Effector CD4-positive, alpha-beta T cell (primary cell): ENCODE measurements around the gene FBXW5.

Experiments
- DNase-seq: peaks from one replicate; pipeline ENCODE4 v3.0.0-alpha.2; 2020
- total RNA-seq: gene quantifications from one replicate; lab custom pipeline; 2026; lab: John Stamatoyannopoulos, UW

The FBXW5 gene, protein sequence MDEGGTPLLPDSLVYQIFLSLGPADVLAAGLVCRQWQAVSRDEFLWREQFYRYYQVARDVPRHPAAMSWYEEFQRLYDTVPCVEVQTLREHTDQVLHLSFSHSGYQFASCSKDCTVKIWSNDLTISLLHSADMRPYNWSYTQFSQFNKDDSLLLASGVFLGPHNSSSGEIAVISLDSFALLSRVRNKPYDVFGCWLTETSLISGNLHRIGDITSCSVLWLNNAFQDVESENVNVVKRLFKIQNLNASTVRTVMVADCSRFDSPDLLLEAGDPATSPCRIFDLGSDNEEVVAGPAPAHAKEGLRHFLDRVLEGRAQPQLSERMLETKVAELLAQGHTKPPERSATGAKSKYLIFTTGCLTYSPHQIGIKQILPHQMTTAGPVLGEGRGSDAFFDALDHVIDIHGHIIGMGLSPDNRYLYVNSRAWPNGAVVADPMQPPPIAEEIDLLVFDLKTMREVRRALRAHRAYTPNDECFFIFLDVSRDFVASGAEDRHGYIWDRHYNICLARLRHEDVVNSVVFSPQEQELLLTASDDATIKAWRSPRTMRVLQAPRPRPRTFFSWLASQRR
- total RNA-seq = 126 reads per million, percentile 86 among the genes with 10 or more reads in this experiment

DNA sequence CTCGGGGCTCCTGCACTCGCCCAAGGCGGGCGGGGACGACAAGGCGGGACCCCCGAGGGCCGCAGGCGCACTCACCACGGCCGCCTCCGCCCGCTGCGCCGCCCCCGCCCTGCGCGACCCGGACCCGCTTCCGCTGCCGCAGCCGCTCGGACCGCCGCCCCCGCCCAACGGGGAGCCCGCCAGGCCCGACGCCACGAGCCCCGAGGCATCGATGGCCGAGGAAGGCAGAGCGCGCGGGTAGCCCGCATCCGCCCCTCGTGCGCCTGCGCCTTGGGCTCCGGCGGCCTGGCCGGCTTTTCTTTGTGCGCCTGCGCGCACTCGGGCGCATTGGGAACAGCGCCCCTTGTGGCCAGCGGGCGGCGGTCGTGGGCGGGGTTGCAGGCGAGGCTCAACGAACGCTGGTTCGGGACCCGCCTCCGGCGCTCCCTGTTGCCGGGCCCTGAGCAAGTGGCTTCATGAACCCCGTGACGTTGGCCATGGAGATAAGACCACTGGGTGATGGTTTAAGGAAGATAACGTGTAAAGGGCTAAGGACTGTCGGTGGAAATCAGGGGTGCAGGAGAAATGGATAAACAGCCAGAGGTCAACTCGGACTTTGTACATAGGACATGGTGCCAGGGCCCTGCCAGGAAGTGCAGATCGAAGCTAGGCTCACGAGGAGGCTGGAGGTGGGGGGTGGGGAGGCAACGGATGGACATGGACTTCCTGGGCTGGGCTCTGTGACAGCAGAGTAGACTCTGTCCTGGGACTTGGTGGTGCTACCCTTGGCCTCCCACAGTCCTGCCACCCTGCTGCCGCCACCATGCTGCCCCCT lies at the start of gene FBXW5, which contains the start of gene C8G:
TSS of gene FBXW5 (minus strand) at position 220 of the 814 bp plus-strand sequence. CDS start 655 bp downstream, outside the sequence.
TSS of gene C8G (plus strand) at position 725 of the 814 bp plus-strand sequence. CDS start at position 803, 78 bp downstream.
- peak; percentile 90 for DNase-seq

DNA sequence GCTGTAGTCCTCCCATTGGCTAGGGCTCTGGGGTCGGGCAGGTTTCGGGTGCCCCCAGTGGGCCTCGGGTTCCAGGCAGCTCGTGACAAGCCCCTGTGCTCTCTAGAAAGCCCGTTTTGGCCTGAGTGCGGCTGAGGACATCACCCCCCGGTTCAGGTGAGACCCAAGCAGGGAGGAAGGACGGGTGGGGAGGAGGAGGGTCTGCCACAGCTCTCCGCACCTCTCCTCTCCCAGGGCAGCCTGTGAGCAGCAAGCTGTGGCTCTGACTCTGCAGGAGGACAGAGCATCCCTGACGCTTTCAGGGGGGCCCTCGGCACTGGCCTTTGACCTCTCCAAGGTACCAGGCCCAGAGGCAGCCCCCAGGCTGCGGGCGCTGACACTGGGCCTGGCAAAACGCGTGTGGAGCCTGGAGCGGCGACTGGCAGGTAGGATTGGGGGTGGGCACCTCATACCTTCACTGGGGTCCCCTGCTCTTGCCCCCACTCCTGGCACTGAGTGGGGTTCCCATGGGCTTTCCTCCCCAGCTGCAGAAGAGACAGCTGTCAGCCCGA lies 48.4 kb upstream of the FBXW5 start:
- no peak for DNase-seq

DNA sequence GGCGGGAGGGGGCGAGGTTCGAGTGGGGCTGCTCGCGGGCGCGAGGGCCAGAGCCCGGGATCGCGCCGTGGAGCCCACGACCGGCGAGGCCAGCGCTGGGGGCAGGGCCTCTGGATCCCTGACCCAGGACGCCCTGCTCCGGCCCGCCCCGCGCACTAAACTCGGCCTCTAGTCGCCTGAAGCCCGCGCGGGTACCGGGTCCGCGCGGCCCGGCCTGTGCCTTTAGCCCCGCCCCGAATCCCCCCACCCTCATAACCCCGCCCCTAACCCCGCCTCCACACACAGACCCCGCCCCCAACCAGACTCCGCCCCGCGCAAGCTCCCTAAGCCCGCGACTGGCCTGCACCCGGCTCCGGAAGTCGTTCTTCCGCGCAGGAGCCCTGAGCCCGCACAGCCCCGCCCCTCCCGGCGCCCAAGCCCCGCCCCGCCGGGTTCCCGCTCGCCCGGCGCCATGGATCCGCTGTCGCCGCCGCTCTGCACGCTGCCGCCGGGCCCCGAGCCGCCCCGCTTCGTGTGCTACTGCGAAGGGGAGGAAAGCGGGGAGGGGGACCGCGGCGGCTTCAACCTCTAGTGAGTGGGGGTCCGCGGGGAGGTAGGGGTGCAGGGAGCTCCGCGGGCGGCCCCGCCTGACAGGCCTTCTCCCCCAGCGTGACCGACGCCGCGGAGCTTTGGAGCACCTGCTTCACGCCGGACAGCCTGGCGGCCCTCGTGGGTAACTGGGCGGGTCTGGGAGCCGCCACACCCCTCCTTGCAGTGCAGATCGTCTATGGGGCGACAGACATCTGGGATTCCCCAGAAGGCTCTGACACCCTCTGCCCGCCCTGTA lies 47.7 kb upstream of the FBXW5 start, which contains the start of gene PAXX:
TSS of gene PAXX (plus strand) at position 430 of the 826 bp plus-strand sequence. CDS start at position 452, 22 bp downstream.
- peak; percentile 87 for DNase-seq

DNA sequence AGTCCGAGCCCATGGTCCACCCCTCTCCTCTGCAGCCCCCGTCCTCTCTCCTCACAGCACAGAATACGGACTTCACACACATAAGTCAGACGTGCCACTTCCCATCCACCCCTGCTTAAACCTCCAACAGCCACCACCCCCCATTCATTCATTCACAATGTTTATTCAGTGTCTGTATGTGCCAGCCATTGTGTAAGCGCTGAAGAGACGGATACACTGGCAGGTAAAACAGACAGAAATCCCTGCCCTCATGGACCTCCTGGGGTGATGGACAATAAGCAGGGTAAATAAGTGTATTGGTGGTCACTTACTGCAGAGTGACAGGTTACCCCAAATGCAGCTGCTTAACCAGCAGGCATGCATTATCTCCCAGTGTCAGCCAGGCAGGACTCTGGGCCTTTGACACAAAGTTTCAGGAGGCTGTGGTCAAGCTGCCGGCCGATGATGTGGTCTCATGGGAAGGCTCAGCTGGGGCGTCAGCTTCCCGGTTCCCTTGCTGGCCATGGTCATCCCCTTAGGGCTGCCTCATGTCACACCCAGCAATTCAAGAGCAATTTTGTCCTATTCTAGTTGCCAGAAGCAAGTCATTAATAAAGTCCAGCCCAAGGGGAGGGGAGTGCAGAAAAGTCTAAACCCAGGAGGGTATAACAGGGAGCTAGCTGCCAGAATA lies 45.8 kb upstream of the FBXW5 start:
- no peak for DNase-seq

DNA sequence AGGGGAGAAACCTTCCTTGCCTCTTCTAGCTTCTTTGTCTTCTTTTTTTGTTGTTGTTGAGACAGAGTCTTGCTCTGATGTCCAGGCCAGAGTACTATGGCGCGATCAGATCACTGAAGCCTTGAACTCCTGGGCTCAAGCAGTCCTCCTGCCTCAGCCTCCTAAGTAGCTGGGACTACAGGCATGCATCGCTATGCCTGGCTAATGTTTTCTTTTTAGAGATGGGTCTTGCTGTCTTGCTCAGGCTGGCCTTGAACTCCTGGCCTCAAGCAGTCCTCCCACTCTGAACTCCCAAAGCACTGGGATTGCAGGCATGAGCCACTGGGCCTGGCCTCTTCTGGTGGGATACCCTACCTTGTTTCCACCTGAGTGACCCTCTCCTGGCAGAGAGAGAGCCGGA lies 44.3 kb upstream of the FBXW5 start:
- DNase-seq = no peak

DNA sequence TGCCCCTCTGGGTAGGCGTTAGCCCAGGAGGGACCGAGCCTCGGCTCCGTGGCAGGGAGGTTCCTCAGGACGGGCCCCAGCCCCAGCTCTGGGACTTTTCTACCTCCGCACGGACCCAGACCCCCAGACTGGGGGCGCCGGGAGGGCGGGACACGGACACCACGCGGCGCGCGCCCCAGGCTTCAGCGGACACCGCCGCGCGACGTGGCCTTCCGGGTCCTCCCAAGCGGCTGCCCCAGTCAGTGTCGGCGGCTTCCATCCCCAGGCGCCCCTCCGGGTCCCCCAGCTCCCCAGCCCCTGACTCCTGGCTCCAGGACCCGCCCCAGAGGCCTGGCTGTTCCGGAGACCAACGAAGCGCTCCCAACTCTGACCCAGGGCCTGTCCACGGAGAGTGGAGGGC lies 41.3 kb upstream of the FBXW5 start:
- no peak for DNase-seq

- no peak for DNase-seq
These were observed 40.6 kb upstream of the FBXW5 start for GRCh38 chr9:136985027-136985602.

DNA sequence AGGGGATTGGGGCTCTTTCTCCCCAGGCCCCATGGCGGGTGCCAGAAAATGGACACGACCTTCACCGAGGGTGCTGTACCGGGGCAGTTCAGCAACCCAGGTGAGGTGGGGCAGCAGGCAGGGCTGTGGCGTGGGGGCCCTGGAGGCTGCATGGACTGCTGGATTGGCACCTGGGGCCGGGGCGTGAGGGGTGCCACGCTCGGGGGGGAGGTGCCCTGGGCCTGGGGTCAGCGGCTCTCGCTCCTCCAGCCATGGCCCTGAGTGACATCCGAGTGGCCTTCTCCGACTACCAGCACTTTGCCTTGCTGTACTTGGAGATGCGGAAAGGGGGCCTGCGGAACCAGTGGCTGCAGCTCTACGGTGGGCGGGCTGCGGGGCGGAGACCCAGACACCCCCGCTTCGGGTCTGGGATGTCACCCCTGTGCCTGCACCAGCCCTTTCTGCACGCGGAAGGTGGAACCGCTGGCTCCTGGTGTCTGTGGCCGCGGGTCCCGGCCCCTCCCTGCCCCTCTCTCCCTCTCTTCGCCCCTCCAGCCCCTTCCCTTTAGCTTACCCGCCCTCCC lies 40.0 kb upstream of the FBXW5 start:
- no peak for DNase-seq

DNA sequence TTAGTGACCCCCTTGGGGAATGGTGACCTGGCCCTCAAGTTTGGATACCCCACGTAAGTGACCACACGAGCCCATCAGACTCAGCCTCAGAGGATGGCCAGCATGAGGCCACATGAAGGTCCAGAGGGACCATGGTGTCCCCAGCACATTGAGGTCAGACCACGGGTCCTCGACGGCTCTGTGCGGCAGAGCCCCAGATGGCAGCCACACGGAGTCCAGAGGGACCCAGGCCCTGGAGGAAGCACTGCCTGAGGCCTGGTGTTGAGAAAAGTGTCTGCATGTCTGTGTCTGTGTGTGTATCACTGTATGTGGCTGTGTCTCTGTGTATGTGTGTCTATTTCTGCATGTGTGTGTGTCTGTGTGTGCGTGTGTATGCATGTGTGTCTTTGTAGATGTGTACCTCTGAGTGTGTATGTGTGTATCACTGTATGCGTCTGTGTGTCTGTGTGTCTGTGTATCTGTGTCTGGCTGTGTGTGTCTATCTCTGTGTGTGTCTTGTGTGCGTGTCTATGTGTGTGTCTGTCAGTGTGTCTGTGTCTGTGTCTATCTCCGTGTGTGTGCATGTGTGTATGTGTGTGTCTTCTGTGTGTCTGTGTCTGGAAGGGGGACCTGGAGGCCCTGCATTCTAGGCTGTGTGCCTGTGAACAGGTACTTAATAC lies 39.2 kb upstream of the FBXW5 start:
- DNase-seq = no peak

GRCh38 chr9:136983167-136983566 lies 38.6 kb upstream of the FBXW5 start:
- DNase-seq = no peak

DNA sequence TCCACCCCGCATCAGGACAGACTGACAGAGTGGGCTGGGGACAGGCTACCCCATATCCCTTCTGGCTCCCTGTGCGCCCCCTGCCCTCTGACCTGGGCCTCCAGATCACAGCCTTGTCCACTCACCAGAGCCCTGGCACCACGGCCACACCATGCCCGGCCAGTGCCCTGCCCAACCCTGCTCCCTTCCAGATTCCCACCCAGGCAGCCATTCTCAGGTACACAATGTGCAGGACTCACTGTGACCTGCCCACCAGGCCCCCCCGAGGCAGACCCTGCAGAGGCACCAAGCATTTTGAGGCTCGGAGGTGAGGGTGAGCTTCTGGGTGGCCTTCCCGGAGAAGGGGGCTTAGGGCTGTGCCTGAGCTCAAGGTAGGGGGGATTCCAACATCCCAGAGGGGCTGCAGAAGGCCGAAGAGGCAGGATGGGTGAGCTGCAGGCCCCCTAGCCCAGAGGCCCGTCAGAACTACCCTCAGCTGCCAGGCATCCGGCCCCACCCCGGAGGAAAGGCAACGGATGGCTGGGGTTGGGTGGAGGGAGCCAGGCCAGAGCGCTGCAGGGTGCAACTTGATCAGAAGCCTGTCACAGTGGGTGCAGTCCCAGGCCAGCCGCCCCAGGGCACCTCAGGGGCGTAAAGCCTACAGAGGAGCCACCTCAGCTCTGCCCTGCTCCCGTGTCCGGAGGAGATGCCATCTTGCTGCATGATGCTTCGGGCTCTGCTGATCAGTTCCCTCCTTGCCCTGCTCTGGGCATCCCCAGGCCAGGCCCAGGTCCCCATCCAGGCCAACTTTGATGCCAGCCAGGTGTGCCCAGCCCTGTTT lies 37.9 kb upstream of the FBXW5 start, which contains the start of gene LCNL1:
TSS of gene LCNL1 (plus strand) at position 762 of the 820 bp plus-strand sequence. CDS start 594 bp downstream, outside the sequence.
- no peak for DNase-seq

- DNase-seq = no peak
These were observed 37.2 kb upstream of the FBXW5 start for GRCh38 chr9:136981588-136982231.

DNA sequence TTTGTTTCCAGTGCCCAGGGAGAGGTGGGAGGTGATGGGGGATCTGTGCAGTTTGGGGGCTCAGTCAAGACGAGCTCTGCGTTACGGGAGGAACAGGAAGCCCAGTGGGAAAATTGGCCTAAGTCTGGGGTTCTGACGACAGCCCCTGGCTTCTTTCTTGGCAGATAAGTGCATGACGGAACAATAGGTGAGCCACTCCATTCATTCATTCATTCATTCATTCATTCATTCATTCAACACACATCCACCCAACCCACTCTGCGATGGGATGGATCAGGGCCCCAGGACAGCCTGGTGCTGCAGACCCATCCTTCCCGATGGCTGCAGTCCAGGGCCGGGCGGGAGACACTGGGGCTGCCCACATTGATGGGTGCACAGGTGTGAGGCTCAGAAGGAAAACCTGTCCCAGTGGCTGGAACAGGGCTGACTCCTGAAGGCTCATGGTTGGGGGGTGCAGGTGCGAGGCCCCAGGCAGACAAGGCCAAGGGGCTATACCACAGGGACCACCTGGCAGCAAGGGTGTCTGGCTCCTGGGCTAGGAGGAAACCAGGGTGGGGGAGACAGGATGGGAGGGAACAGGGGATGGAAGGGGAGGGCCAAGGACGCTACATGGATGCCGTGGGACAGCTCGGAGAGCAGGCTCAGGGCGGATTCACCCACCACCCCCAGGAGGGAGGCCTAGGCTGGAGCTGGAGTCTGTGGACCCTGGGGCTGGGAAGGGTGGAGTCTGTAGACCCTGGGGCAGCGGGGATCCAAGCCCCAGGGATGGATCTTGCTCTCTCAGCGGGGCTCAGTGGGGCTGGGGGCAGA lies 36.3 kb upstream of the FBXW5 start:
- DNase-seq = no peak

DNA sequence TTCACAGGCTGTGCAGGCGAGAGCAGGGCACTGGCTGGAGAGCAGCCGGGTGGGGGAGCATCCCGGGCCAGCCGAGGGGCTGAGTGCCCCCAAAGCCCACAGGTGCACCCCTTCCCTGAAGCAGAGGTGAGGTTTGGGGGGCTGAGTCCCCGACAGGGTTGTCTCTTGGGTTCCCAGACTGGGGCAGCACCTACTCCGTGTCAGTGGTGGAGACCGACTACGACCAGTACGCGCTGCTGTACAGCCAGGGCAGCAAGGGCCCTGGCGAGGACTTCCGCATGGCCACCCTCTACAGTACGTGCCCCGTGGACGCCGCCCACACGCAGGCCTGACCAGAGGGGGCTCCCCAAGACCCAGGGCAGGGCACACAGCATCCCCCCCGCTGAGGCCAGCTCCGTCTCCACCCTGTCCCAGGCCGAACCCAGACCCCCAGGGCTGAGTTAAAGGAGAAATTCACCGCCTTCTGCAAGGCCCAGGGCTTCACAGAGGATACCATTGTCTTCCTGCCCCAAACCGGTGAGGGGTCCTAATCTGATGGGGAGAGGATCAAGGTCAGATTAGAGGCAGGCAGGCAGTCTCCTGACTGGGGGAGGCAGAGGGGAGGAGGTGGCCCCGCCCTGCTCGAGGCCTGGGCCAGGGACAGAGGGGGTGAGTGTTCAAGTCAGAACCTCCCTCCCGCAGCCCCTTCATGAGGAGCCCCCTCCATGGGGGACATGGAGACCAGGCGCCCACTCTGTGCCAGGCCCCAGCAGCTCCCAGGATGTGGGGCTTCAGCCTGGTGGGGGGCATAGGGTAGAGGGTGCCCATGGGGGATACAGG lies 35.4 kb upstream of the FBXW5 start:
- no peak for DNase-seq

DNA sequence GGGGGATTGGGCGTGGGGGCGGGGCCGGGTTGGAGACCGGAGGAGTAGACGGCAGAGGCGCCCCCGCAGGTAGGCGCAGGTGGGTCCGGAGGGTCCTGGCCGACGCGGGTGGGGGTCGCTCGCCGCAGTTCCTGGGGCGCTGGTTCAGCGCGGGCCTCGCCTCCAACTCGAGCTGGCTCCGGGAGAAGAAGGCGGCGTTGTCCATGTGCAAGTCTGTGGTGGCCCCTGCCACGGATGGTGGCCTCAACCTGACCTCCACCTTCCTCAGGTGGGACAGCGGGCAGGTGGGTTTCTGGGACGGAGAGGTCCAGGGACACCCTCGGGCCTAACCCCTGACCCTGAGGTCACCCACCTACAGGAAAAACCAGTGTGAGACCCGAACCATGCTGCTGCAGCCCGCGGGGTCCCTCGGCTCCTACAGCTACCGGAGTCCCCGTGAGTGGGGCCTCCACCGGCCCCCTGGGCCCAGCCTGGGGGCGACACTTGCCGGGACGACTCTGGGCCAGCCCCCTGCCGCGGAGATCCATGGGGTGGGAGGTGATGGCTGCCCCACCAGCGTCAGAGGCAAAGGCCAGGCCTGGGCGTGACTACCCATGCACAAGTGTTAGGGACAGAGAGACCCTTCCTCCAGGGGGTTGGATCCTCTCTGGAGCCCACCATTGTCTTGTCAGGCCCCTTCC lies 34.5 kb upstream of the FBXW5 start:
- no peak for DNase-seq
